GM21360 (cell line): ENCODE measurements around the gene ALOX15B.

Experiments used
- ATAC-seq: cut with Tn5 transposase; IDR thresholded peaks from one replicate; pipeline ENCODE4 v1.9.1; 2021; ENCODE audit warnings: mild to moderate bottlenecking, moderate library complexity; ENCODE audit not compliant: unreplicated experiment

The ALOX15B gene, protein sequence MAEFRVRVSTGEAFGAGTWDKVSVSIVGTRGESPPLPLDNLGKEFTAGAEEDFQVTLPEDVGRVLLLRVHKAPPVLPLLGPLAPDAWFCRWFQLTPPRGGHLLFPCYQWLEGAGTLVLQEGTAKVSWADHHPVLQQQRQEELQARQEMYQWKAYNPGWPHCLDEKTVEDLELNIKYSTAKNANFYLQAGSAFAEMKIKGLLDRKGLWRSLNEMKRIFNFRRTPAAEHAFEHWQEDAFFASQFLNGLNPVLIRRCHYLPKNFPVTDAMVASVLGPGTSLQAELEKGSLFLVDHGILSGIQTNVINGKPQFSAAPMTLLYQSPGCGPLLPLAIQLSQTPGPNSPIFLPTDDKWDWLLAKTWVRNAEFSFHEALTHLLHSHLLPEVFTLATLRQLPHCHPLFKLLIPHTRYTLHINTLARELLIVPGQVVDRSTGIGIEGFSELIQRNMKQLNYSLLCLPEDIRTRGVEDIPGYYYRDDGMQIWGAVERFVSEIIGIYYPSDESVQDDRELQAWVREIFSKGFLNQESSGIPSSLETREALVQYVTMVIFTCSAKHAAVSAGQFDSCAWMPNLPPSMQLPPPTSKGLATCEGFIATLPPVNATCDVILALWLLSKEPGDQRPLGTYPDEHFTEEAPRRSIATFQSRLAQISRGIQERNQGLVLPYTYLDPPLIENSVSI

DNA sequence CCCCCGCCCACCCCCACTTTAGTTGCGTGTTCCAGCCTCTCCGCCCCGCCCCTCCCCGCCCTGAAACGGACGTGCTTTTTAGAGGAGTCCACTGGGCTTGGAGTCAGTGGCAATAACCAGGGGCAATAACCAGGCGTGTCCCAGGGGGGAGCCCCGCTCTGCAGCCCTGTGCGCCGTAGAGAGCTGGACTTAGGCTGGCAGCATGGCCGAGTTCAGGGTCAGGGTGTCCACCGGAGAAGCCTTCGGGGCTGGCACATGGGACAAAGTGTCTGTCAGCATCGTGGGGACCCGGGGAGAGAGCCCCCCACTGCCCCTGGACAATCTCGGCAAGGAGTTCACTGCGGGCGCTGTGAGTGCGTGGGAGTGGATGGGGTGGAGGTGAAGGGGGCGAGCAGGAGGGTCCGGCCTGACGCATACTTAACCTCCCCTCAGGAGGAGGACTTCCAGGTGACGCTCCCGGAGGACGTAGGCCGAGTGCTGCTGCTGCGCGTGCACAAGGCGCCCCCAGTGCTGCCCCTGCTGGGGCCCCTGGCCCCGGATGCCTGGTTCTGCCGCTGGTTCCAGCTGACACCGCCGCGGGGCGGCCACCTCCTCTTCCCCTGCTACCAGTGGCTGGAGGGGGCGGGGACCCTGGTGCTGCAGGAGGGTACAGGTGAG is at the start of gene ALOX15B:
Gene ALOX15B (plus strand): TSS at position 106 of the 657 bp plus-strand sequence. CDS start 97 bp downstream, at position 203.
- ATAC-seq = no peak

DNA sequence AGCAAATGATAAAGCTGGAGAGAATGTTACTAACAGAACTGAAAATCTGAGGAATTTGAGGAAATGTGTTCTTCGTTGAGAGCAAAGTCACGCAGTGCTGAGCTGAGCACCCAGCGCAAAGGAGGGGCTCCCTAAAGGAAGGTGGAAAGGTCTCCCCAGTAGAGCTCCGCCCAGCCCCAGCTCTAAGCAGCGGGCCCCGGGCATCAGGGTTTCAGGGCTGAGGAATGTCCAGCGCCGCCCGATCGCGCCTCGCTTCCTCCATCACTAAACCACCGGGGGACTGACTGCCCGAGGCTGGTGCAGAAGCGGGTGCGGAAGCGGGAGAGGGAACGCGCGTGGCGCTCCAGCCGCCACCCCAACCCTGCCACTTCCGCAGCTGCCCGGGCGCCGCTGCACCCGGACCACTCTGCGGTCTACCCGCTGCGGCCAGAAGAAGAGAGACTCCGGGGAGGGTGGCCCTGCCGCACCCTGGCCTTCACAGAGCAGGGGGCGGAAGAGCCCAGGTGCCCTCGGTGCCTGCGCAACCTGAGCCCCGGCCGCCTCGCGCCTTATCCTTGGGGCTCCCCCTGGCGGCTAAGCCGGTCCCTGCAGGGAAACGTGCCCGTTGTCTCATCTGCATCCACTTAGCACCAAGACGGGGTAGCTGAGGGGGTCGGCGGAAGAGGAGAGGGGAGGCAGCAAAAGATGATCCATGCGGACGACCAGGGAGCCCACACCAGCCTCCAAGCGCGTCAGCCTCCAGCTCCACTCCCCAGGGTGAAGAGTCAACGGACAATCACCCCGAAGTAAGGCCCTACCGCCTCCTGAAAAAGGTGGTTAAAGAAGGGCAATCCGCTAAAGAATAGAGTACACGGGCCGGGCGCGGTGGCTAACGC is 48.8 kb upstream of the ALOX15B start:
- ATAC-seq = no peak

DNA sequence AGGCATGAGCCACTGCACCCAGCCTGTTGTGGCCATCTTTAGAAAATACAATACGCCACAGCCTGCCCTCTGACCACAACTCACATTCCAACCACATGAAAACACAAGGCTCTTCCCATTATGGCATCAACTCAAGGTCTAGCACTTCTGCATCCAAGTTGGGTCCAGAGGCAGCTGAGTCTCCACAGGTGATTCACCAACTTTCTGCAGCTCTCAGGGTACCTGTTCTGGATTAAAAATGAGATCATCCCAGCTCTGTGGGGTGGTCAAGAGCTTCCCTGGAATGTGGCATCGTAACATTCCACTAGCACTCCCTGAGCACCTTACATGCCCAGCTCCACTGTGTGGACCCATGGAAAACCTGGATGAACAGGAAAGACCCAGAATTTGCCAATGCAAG is 46.3 kb upstream of the ALOX15B start:
- ATAC-seq = no peak

DNA sequence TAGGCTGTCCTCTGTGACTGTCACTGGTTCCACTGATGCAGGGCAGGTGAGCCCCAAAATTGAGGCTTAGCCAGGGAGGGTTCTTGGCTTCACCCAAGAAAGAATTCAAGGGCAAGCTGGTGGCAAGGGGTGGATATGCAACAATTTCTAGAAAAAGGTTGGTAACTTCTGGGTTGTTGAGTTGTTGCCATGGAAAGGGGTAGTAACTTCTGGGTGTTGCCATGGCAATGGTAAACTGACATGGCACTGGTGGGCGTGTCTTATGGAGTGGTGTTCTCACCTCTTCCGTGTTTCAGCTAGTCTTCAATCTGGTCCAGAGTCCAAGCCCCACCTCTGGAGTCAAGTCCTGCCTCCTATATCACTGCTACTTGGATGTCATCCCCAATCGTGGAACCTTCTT is 45.9 kb upstream of the ALOX15B start:
- ATAC-seq = no peak

DNA sequence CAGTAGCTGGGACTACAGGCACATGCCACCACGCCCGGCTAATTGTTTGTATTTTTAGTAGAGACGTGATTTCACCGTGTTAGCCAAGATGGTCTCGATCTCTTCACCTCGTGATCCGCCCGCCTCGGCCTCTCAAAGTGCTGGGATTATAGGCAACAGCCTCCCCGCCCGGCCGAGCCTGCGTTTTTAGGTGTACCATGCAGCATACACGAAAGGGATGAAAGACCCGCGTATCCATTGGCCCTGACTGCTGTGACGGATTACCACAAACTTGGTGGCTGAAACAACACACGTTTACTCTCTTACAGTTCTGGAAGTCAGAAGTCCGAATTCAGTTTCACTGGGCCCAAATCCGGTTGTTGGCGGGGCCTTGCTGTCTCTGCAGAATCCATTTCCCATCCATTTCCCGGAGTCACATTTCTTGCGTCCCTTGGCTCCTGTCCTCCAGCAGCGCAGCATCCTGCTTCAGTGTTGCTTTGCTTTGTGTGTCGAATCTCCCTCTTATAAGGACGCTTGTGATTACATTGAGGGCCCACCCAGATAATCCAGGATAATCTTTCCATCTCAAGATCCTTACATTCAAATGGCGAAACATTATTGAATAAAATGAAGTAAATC is 44.8 kb upstream of the ALOX15B start:
- no peak for ATAC-seq

DNA sequence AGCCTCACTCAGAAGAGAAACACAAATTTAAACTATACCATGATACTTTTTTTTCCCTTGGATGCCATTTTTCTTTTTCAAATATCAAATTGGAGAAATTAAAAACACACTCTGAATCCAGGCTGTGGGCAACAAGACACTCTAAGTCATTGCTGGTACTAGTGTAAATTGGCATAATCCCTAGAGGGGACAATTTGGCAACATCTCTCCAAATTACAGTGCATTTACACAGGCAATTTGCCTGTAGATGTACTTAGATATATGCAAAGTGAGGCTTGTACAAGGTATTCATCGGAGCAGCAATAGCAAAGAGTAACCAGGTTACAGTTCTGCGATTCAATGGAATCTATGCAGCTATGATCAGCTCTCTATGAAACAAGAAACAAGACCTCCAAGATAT is 43.1 kb upstream of the ALOX15B start:
- ATAC-seq = no peak

DNA sequence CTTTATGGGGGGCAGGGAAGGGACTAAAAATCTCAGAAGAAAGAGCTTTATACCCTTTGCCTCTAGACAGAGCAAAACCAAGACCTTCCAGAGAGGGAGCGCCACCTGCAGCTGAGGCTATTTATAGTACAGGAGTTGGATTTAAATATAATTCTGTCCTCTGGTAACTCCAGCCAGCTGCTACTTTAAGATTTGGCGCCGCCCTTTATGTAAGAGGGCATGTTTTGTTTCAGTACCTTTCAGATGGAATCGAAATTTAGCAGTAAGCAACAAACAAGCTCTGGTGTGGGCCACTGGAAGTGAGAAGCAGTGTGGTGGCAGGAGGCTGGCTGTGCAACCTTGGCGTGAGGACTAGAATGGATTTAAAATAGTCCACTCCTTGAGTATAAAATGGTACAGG is 41.7 kb upstream of the ALOX15B start:
- ATAC-seq = no peak

DNA sequence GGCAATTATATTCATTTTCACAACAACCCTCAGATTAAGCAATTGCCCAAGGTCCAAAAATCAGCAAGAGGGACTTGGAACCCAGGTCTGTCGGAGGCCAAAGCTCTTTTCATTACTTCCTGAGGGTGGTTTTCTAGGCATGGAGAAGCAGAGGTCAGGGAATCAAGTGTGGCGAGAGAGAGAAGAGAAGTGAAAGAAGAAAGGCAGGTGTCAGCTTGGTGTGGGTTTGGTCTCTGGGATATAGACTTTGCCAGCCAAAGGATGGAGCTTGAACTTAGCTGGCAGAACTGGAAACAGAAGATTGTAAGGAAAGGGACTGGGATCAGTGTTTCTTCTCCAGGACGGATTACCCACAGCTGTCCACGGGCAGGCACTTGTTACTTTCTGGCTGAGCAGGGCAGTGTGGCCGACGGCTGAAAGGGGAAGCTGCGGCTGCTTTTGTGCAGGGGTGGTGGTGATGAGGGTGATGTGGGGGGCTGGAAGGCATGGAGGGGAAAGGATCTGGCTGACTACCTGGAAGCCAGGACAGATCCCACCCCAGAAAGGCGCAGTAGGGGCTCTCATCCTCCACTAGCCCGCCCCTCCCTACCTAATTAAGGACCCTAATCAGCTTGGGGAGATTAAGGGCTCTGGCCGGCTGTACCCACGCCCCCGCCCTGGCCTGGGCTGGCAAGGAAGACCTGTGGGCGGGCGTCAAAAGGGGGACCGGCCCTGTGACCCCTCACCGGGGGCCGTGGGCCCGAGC is 36.7 kb upstream of the ALOX15B start, which contains the start of gene GUCY2D:
Gene GUCY2D (plus strand): TSS at position 640 of the 745 bp plus-strand sequence. CDS start 433 bp downstream, outside the sequence.
- no peak for ATAC-seq

DNA sequence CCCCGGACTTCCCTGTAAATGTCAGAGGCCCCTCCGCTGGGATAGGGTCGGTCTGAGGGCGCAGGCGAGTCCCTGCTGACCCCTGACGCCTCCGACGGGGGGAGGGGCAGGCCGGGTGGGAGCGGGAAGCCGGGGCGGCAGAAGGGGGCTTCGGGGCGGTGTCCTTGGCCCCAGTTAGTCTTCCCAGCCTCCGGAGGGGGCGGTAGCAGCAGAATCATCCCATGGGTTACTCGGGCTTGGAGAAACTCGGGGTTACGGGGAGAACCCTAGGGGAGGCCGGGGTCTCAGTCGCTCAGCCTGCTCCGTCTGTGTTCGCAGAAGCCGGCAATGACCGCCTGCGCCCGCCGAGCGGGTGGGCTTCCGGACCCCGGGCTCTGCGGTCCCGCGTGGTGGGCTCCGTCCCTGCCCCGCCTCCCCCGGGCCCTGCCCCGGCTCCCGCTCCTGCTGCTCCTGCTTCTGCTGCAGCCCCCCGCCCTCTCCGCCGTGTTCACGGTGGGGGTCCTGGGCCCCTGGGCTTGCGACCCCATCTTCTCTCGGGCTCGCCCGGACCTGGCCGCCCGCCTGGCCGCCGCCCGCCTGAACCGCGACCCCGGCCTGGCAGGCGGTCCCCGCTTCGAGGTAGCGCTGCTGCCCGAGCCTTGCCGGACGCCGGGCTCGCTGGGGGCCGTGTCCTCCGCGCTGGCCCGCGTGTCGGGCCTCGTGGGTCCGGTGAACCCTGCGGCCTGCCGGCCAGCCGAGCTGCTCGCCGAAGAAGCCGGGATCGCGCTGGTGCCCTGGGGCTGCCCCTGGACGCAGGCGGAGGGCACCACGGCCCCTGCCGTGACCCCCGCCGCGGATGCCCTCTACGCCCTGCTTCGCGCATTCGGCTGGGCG is 35.9 kb upstream of the ALOX15B start:
- ATAC-seq = no peak

DNA sequence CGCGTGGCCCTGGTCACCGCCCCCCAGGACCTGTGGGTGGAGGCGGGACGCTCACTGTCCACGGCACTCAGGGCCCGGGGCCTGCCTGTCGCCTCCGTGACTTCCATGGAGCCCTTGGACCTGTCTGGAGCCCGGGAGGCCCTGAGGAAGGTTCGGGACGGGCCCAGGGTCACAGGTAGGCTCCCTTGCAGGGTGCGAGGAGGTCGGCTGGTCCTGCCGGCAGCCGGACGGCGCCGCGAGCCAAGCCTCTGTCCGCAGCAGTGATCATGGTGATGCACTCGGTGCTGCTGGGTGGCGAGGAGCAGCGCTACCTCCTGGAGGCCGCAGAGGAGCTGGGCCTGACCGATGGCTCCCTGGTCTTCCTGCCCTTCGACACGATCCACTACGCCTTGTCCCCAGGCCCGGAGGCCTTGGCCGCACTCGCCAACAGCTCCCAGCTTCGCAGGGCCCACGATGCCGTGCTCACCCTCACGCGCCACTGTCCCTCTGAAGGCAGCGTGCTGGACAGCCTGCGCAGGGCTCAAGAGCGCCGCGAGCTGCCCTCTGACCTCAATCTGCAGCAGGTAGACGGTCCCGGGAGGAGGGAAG is 35.2 kb upstream of the ALOX15B start:
- no peak for ATAC-seq

DNA sequence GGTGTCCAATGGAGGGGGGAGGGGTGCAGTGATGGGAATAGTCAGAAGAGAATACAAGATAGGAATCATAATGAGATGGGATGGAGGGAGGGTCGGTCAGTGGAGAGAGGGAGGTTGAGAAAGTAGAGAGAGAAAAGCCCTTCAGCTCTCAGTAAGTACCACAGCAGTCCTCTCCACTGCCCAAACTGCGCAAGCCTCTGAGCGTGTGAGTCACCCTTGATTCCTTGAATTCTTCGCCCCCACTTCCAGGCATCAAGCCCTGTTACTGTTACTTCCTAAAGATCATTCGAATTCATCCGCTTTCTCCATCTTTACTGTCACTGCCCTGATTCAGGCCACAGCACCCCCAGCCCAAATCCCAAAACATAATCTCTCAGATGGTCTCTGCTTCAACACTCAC is 34.0 kb upstream of the ALOX15B start:
- ATAC-seq = no peak

DNA sequence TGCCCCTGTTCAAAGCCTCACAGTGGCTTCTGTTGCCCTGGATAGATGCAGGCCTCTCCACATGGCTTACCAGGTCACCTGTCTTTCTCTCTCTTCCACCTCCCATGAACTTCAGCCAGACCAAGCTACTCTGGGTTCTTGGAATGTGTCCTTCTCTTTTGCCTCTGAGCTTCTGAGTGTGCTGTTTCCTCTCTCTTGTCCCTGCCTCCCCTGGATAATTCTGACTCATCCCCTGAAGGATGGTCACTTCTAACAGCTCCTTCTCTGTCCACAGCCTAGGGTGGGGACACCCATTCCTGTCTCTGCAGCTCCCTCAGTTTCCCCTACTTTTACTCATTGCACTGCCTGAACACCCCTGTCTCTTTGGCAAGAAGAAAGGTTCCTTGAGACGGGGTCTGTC is 33.5 kb upstream of the ALOX15B start:
- no peak for ATAC-seq

DNA sequence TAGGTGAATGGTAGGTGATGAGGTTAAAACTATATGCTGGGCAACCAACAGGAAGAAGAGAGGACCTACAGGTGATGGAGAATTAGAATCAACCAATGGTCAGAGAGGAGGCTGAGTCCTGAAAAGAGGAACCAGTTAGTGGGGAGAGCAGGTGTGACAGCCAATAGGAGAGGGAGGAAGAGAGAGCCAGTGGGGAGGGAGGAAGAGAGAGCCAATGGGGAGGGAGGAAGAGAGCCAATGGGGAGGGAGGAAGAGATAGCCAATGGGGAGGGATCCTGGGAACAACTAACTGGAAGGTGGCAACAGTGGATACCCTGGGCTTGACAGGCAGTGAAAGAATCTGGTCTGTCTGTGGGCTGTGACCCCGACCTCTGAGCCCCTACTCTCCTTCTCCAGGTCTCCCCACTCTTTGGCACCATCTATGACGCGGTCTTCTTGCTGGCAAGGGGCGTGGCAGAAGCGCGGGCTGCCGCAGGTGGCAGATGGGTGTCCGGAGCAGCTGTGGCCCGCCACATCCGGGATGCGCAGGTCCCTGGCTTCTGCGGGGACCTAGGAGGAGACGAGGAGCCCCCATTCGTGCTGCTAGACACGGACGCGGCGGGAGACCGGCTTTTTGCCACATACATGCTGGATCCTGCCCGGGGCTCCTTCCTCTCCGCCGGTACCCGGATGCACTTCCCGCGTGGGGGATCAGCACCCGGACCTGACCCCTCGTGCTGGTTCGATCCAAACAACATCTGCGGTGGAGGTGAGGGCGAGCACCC is 32.7 kb upstream of the ALOX15B start:
- no peak for ATAC-seq

DNA sequence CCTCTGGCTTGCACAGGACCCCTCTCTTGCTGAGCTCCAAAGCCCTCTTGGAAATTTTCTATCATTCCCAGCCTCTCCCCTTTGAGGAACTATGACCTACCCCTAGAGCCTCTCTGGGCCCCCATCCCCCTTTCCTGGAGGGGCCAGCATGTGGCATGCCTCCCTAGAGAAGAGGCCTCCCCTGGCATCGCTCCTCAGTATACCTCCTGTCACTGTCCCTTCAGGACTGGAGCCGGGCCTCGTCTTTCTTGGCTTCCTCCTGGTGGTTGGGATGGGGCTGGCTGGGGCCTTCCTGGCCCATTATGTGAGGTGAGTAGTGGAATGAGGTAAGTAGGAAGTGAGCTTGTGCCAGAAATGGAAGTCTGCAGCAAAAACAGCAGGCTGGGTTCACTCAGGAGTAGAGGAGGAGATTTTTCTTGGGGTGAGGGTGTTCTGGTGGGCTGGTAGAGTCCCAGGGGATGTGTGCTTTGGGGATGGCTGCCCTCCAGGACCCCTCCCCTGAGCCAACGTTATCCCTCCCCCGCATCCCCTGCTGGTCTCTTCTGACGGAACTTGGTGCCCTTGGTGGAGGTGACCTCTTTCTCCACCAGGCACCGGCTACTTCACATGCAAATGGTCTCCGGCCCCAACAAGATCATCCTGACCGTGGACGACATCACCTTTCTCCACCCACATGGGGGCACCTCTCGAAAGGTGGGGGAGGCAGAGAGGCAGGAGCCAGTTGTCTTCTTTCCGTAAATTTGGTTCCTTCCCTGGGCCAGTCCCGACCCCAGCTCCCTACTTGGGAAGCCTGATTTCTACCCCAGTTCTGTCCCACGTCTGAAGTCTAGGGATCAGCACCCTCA is 31.8 kb upstream of the ALOX15B start:
- ATAC-seq = no peak

DNA sequence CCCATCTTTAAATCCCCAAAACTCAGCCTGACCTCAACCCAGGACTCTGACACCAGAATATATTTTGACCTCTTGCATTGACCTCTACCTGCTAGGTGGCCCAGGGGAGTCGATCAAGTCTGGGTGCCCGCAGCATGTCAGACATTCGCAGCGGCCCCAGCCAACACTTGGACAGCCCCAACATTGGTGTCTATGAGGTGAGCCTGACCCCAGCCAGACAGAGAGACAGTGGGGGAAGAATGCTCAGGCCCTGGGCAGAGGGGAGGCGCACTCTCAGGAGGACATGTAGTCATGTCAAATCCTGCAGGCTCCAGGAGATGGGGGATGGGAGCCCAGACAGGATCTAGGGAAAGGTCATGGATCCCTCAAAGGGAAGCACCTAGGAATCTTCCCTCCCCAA is 31.0 kb upstream of the ALOX15B start:
- ATAC-seq = no peak

DNA sequence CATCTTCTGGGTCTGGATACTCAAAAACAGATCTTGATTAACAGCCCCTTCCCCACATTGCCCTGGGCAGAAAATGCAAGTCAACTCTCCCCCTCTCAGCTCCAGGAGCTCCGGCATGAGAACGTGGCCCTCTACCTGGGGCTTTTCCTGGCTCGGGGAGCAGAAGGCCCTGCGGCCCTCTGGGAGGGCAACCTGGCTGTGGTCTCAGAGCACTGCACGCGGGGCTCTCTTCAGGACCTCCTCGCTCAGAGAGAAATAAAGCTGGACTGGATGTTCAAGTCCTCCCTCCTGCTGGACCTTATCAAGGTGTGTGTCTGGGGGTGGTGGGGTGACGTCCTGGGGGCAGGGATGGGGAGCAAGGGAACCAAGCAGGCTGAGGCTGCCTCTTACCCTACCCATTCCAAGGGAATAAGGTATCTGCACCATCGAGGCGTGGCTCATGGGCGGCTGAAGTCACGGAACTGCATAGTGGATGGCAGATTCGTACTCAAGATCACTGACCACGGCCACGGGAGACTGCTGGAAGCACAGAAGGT is 26.7 kb upstream of the ALOX15B start:
- no peak for ATAC-seq
